GM06990 (cell line): Measurements from ENCODE around the gene PCBP3.

Experiments used
- DNase-seq: peaks from one replicate; pipeline ENCODE4 v3.0.0-alpha.2; 2011; ENCODE audit not compliant: insufficient read length; ENCODE audit errors: extremely low read depth
- H3K27me3 ChIP-seq: replicated peaks from 2 replicates; pipeline ENCODE4 v1.6.0; 2011; ENCODE audit warnings: low read length; ENCODE audit not compliant: control insufficient read depth, insufficient read depth
- H3K36me3 ChIP-seq: 2 replicates; pipeline ENCODE4 v1.5.1; 2011; ENCODE audit warnings: low read length; ENCODE audit not compliant: control insufficient read depth, insufficient read depth
- H3K4me3 ChIP-seq: replicated peaks from 2 replicates; pipeline ENCODE4 v1.5.1; 2011; ENCODE audit warnings: low read depth, mild to moderate bottlenecking, control low read depth, low read length
- TF ChIP-seq, protein P1 (sequence below): IDR thresholded peaks from 2 replicates; pipeline ENCODE4 v1.5.1; 2011; ENCODE audit warnings: low read length, control low read depth, mild to moderate bottlenecking, inconsistent platforms; ENCODE audit not compliant: insufficient read depth, poor library complexity, severe bottlenecking

The PCBP3 gene

DNA sequence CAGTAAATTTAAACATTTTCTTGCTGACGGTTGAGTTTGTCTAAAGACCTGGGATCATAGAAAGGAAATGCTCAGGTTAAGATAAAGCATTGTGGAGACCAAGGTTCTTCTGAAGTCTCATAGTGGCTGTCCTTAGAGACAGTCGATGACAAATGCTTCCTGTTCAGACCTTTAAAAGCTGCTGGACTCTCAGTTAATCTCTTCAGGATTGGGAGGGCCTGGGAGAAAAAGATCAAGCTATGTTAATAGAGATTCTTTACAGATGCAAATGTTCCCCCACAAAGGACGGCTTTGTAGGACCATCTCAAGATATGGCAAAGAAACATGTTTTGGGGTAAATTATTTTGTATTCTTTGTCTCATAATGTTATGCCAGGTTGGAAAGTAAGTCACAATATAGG is 213.4 kb downstream of the PCBP3 start:
- no peak overlapping the region for H3K4me3 ChIP-seq
- DNase-seq: no peak
- no peaks in the 10 kb centered on the region for H3K36me3 ChIP-seq
- no peaks in the 10 kb centered on the region for H3K27me3 ChIP-seq
- TF ChIP-seq, protein P1, sequence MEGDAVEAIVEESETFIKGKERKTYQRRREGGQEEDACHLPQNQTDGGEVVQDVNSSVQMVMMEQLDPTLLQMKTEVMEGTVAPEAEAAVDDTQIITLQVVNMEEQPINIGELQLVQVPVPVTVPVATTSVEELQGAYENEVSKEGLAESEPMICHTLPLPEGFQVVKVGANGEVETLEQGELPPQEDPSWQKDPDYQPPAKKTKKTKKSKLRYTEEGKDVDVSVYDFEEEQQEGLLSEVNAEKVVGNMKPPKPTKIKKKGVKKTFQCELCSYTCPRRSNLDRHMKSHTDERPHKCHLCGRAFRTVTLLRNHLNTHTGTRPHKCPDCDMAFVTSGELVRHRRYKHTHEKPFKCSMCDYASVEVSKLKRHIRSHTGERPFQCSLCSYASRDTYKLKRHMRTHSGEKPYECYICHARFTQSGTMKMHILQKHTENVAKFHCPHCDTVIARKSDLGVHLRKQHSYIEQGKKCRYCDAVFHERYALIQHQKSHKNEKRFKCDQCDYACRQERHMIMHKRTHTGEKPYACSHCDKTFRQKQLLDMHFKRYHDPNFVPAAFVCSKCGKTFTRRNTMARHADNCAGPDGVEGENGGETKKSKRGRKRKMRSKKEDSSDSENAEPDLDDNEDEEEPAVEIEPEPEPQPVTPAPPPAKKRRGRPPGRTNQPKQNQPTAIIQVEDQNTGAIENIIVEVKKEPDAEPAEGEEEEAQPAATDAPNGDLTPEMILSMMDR: no peak

DNA sequence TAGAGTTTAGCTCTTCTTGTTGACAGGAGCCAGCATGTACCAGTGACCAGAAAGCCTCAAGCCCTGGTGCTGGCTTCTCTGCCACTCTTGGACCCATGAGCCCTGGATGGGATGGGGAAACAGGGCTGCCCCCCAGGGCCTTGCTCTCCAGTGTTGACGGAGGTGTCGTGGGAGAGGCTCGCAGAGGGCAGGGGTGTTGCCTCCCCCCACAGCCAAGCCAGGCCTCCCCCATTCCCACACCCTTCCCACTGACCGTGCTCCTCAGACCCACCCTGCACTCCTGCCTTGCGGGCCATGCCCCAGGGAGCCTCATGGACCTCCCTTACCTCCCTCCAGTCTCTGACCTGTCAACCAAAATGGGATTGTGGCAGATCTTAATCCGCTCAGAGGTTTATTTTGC is 214.2 kb downstream of the PCBP3 start:
- Histone ChIP-seq H3K4me3 (no peak overlapping the region), H3K36me3 (no peaks in the 10 kb centered on the region), H3K27me3 (no peaks in the 10 kb centered on the region)
- DNase-seq: no peak
- TF ChIP-seq, protein P1: no peak

DNA sequence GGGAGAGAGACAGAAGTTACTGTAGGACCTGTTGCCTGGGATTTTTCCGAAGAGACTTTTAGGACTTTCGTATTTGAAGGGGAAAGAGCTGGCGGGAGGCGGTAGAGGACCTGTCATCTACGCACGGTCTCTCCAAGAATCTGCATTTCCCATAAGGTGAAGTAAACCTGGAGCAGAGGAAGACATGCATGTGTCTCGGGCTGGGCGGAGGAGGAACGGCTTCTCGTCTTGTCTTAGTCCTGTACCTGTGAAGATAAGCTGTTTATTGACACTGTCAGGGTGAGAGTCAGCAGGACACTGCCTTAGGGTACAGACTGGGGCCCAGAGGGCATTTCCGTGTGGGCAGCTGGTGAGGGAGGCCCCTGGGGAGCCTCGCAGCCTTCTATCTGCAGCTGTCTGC is 214.7 kb downstream of the PCBP3 start:
- Histone ChIP-seq H3K27me3 (no peaks in the 10 kb centered on the region), H3K4me3 (no peak overlapping the region), H3K36me3 (no peaks in the 10 kb centered on the region)
- TF ChIP-seq, protein P1: no peak
- no peak for DNase-seq

DNA sequence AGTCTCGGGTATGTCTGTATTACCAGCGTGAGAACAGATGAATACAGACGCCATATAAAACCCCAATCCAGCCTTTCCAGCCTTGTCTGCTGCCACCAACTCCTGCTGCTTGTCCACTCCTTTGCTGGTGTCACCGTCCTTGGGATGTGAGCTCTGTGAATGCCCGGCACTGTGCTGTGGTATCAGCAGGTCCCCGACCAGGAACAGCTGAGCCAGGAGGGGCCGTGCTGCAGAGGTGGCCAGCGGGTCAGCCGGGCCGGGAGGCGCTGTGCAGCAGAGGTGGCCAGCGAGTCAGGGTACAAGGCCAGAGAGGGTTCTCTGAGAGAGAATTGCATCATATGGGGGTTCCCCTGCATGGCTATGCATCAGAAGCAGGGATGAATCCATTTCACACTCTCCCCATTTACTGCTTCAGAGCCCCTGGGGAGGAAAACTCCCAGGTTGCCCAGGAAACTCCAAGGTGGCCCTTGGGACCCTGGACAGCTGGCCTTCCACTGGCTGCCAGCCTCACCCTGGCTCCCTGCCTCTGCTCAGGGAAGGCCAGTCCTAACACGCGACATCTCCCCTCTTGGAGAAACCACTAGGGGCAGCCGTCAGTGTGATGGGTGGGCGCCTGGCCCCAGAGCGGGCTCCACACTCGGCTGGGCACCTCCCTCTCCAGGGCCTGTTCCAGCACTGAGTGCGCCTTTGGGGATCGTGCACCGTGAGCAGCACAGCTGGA is 215.7 kb downstream of the PCBP3 start:
- Histone ChIP-seq H3K36me3 (no peaks in the 10 kb centered on the region), H3K4me3 (no peak overlapping the region), H3K27me3 (no peaks in the 10 kb centered on the region)
- no peak for DNase-seq
- TF ChIP-seq, protein P1: no peak

DNA sequence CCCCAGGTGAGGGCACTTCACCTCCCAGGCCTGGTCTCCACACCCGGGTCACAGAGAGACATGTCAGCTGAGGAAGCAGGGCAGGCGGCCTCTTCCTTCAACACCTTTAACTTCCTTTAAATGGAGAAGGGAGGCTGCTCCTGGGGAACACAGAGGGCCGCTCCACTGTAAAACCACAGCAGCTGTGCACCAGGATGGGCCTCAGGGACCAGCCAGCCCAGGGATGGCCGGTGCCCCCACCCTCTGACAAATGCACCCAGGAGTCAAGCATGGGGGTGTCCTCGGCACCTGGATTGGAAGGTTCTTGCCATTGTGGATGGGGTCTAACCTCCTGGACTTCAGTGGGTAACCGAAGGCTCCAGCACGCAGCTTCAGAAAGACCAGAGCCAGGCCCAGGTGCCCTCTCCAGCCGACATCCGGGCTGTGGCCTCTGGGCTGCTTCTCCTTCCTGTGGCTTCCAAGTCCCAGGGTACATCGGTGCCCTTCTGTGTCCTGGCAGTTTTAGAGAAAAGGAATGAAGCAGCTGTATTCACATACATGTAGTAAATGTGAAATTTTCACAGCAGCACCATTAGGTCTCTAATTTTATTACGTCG is 216.3 kb downstream of the PCBP3 start:
- TF ChIP-seq, protein P1: no peak
- no peak overlapping the region for H3K4me3 ChIP-seq
- H3K27me3 ChIP-seq: no peaks in the 10 kb centered on the region
- no peaks in the 10 kb centered on the region for H3K36me3 ChIP-seq
- DNase-seq: no peak
